Measurements from ENCODE around the gene CEACAM7. TPM values are rescaled to one million over a fixed set of nuclear protein-coding genes. Genes with fewer than 3 reads are reported as not detected.

CEACAM7 gene
- total RNA-seq, 1 donor from 2014 or later: not detected

DNA sequence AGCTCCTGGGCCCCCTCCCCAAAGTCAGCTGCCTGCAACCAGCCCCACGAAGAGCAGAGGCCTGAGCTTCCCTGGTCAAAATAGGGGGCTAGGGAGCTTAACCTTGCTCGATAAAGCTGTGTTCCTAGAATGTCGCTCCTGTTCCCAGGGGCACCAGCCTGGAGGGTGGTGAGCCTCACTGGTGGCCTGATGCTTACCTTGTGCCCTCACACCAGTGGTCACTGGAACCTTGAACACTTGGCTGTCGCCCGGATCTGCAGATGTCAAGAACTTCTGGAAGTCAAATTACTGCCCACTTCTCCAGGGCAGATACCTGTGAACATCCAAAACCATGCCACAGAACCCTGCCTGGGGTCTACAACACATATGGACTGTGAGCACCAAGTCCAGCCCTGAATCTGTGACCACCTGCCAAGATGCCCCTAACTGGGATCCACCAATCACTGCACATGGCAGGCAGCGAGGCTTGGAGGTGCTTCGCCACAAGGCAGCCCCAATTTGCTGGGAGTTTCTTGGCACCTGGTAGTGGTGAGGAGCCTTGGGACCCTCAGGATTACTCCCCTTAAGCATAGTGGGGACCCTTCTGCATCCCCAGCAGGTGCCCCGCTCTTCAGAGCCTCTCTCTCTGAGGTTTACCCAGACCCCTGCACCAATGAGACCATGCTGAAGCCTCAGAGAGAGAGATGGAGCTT lies 15.7 kb upstream of the CEACAM7 start:
- Histone ChIP-seq H3K27me3 (ENCODE audit: low read depth) (peaks cover 25% of the 10 kb centered on the region), H3K4me1 (no peaks in the 10 kb centered on the region), H3K36me3 (no peaks in the 10 kb centered on the region), H3K27ac (no peak overlapping the region), H3K9me3 (no peaks in the 10 kb centered on the region), H3K4me3 (no peak overlapping the region)
- intact Hi-C loops (cut with DNase I): no loop called here
- ATAC-seq (no peak), DNase-seq (no peak)
- TF ChIP-seq, protein P1, sequence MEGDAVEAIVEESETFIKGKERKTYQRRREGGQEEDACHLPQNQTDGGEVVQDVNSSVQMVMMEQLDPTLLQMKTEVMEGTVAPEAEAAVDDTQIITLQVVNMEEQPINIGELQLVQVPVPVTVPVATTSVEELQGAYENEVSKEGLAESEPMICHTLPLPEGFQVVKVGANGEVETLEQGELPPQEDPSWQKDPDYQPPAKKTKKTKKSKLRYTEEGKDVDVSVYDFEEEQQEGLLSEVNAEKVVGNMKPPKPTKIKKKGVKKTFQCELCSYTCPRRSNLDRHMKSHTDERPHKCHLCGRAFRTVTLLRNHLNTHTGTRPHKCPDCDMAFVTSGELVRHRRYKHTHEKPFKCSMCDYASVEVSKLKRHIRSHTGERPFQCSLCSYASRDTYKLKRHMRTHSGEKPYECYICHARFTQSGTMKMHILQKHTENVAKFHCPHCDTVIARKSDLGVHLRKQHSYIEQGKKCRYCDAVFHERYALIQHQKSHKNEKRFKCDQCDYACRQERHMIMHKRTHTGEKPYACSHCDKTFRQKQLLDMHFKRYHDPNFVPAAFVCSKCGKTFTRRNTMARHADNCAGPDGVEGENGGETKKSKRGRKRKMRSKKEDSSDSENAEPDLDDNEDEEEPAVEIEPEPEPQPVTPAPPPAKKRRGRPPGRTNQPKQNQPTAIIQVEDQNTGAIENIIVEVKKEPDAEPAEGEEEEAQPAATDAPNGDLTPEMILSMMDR (IDR thresholded peaks at IDR 0.05): no peak

GRCh38 chr19:41702171-41702651 lies 14.1 kb upstream of the CEACAM7 start:
- Histone ChIP-seq H3K27me3 (ENCODE audit: low read depth) (peaks cover 25% of the 10 kb centered on the region), H3K27ac (no peak overlapping the region), H3K4me3 (no peak overlapping the region), H3K36me3 (no peaks in the 10 kb centered on the region), H3K9me3 (no peaks in the 10 kb centered on the region), H3K4me1 (no peaks in the 10 kb centered on the region)
- intact Hi-C loops (cut with DNase I): no loop called here
- DNase-seq (no peak), ATAC-seq (no peak)
- TF ChIP-seq, protein P1 (IDR thresholded peaks at IDR 0.05): no peak

DNA sequence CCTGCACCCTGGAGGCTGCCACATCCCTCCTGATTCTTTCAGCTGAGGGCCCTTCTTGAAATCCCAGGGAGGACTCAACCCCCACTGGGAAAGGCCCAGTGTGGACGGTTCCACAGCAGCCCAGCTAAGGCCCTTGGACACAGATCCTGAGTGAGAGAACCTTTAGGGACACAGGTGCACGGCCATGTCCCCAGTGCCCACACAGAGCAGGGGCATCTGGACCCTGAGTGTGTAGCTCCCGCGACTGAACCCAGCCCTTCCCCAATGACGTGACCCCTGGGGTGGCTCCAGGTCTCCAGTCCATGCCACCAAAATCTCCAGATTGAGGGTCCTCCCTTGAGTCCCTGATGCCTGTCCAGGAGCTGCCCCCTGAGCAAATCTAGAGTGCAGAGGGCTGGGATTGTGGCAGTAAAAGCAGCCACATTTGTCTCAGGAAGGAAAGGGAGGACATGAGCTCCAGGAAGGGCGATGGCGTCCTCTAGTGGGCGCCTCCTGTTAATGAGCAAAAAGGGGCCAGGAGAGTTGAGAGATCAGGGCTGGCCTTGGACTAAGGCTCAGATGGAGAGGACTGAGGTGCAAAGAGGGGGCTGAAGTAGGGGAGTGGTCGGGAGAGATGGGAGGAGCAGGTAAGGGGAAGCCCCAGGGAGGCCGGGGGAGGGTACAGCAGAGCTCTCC lies 13.5 kb upstream of the CEACAM7 start:
- Histone ChIP-seq H3K36me3 (no peaks in the 10 kb centered on the region), H3K4me3 (no peak overlapping the region), H3K27ac (no peak overlapping the region), H3K27me3 (ENCODE audit: low read depth) (peaks cover 23% of the 10 kb centered on the region), H3K9me3 (no peaks in the 10 kb centered on the region), H3K4me1 (no peaks in the 10 kb centered on the region)
- DNase-seq (no peak), ATAC-seq (no peak)
- intact Hi-C loops (cut with DNase I): no loop called here
- TF ChIP-seq, protein P1 (IDR thresholded peaks at IDR 0.05): no peak

- no peaks in the 10 kb centered on the region for H3K36me3 ChIP-seq
- ATAC-seq: no peak
- H3K9me3 ChIP-seq: no peaks in the 10 kb centered on the region
- H3K4me1 ChIP-seq: no peaks in the 10 kb centered on the region
- H3K4me3 ChIP-seq: no peak overlapping the region
- H3K27me3 ChIP-seq (ENCODE audit: low read depth): peaks cover 19% of the 10 kb centered on the region
- no peak for DNase-seq
- no peak overlapping the region for H3K27ac ChIP-seq
- intact Hi-C loops (cut with DNase I): no loop called here
- TF ChIP-seq, protein P1 (IDR thresholded peaks at IDR 0.05): no peak
Measured at GRCh38 chr19:41700381-41701195, 12.5 kb upstream of the CEACAM7 start.

DNA sequence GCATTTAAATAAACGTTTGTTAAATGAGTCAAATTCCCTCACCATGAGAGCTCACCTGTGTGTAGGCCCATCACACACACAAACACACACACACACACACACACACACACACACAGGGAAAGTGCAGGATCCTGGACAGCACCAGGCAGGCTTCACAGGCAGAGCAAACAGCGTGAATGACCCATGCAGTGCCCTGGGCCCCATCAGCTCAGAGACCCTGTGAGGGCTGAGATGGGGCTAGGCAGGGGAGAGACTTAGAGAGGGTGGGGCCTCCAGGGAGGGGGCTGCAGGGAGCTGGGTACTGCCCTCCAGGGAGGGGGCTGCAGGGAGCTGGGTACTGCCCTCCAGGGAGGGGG lies 11.9 kb upstream of the CEACAM7 start:
- DNase-seq (no peak), ATAC-seq (no peak)
- Histone ChIP-seq H3K27ac (no peak overlapping the region), H3K4me3 (no peak overlapping the region), H3K36me3 (no peaks in the 10 kb centered on the region), H3K4me1 (no peaks in the 10 kb centered on the region), H3K27me3 (ENCODE audit: low read depth) (peaks cover 12% of the 10 kb centered on the region), H3K9me3 (no peaks in the 10 kb centered on the region)
- intact Hi-C loops (cut with DNase I): no loop called here
- TF ChIP-seq, protein P1 (IDR thresholded peaks at IDR 0.05): no peak

Measured in lower lobe of right lung (tissue), 2 donors.